ENCODE data around the gene EVI5L. TPM values are rescaled to one million over a fixed set of nuclear protein-coding genes. Genes with fewer than 3 reads are reported as not detected.

Gene EVI5L
- total RNA-seq, 1 donor from 2014 or later: 22.9 TPM

DNA sequence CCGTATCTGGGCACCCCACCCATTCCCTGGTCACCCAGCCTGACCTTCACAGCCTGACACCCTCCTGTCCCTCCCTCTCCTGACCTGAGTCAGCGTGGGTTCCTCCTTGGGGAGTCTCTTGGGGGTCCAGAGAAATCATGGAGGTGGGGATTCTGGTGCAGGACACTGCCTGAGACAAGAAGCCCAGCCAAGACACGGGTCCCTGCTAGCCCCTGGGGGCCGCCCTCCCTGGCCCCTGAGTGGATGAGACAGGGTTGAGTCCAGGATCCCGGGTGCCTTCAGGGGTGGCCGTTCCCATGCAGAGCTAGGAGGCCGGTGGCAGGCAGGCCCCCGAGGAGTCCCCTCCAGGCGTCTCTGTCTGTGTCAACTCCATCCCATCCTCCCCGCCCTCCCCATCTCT lies 75.2 kb downstream of the EVI5L start:
- TF ChIP-seq, protein P1, sequence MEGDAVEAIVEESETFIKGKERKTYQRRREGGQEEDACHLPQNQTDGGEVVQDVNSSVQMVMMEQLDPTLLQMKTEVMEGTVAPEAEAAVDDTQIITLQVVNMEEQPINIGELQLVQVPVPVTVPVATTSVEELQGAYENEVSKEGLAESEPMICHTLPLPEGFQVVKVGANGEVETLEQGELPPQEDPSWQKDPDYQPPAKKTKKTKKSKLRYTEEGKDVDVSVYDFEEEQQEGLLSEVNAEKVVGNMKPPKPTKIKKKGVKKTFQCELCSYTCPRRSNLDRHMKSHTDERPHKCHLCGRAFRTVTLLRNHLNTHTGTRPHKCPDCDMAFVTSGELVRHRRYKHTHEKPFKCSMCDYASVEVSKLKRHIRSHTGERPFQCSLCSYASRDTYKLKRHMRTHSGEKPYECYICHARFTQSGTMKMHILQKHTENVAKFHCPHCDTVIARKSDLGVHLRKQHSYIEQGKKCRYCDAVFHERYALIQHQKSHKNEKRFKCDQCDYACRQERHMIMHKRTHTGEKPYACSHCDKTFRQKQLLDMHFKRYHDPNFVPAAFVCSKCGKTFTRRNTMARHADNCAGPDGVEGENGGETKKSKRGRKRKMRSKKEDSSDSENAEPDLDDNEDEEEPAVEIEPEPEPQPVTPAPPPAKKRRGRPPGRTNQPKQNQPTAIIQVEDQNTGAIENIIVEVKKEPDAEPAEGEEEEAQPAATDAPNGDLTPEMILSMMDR (IDR thresholded peaks at IDR 0.05; ENCODE audit: borderline replicate concordance): no peak
- no peak overlapping the region for H3K27ac ChIP-seq (replicated peaks)
- intact Hi-C loops (cut with micrococcal nuclease): no loop called here
- H3K27me3 ChIP-seq (ENCODE audit: low read depth): no peaks in the 10 kb centered on the region
- H3K4me1 ChIP-seq: peaks cover 54% of the 10 kb centered on the region
- no peaks in the 10 kb centered on the region for H3K9me3 ChIP-seq (replicated peaks)
- H3K36me3 ChIP-seq: peaks cover 30% of the 10 kb centered on the region
- peak overlapping the region; percentile 97 for H3K4me3 ChIP-seq
- DNase-seq: no peak

DNA sequence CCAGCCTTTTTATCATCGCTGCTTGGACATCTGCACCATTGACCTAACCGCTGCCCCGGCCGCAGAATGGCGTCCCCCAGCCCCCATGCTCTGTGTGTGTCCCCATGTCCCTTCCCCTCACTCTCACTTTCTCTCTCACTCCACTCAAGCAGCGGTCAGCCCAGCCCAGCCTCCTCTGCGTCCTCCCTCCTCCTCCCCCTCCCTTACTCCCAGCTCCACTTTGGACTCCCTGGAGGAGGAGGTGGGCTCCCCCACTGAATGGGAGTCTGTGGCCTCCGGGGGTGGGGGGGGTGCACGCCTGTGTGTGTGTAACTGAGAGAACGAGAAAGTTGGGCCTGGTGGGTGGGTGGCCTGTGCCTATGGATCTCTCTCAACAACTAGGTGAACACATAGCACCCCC lies 75.8 kb downstream of the EVI5L start:
- no peaks in the 10 kb centered on the region for H3K9me3 ChIP-seq (replicated peaks)
- peaks cover 36% of the 10 kb centered on the region for H3K36me3 ChIP-seq
- TF ChIP-seq, protein P1 (IDR thresholded peaks at IDR 0.05; ENCODE audit: borderline replicate concordance): no peak
- H3K4me1 ChIP-seq: peaks cover 54% of the 10 kb centered on the region
- H3K27me3 ChIP-seq (ENCODE audit: low read depth): no peaks in the 10 kb centered on the region
- intact Hi-C loops (cut with micrococcal nuclease): no loop called here
- H3K27ac ChIP-seq (replicated peaks): no peak overlapping the region
- no peak overlapping the region for H3K4me3 ChIP-seq
- DNase-seq: no peak

DNA sequence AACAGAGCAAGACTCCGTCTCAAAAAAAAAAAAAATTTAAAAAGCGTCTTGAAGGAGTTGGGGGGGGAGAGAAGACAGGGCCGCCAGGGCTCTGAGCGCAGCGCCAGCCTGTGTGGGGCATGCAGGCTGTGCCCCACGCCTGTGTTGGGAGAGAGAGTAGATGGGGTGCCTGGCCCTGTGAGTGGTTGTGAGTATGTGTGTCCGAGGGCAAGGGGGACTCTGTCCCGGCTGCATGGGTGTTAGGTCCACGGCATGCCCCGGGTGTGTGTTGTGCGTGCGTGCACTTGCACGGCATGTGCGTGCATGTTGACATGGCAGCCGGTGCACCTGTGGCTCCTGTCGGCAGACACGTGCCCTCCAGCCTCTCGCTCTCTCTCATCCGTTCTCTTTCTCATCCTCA lies 77.1 kb downstream of the EVI5L start:
- intact Hi-C loops (cut with micrococcal nuclease): no loop called here
- Histone ChIP-seq H3K4me1 (peaks cover 54% of the 10 kb centered on the region), H3K9me3 (replicated peaks) (no peaks in the 10 kb centered on the region), H3K27me3 (ENCODE audit: low read depth) (no peaks in the 10 kb centered on the region), H3K4me3 (no peak overlapping the region), H3K36me3 (peaks cover 48% of the 10 kb centered on the region), H3K27ac (replicated peaks) (no peak overlapping the region)
- TF ChIP-seq, protein P1 (IDR thresholded peaks at IDR 0.05; ENCODE audit: borderline replicate concordance): no peak
- DNase-seq: no peak

DNA sequence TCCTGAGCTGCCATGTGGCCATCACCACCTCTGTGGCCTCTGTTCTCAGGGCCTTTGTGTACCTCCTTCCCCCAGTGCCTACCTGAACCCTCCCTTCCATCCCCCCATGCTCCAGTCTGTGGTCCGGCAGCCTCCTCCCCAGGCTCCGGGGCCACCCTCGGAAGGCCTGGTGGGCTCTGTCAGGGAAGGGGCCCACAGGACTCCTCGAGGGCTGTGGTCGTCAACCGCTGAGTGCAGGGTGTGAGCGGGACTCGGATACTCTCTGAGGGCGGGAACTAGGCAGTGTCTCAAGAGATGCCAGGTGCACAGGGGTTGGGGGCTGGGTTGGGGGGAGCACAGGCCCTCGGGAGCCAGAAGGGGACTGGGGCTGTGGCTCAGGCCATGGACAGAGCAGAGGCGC lies 77.5 kb downstream of the EVI5L start:
- Histone ChIP-seq H3K27ac (replicated peaks) (peak overlapping the region; percentile 23), H3K9me3 (replicated peaks) (no peaks in the 10 kb centered on the region), H3K4me1 (peaks cover 53% of the 10 kb centered on the region), H3K4me3 (no peak overlapping the region), H3K27me3 (ENCODE audit: low read depth) (no peaks in the 10 kb centered on the region), H3K36me3 (peaks cover 53% of the 10 kb centered on the region)
- TF ChIP-seq, protein P1 (IDR thresholded peaks at IDR 0.05; ENCODE audit: borderline replicate concordance): no peak
- intact Hi-C loops (cut with micrococcal nuclease): no loop called here
- DNase-seq: no peak

DNA sequence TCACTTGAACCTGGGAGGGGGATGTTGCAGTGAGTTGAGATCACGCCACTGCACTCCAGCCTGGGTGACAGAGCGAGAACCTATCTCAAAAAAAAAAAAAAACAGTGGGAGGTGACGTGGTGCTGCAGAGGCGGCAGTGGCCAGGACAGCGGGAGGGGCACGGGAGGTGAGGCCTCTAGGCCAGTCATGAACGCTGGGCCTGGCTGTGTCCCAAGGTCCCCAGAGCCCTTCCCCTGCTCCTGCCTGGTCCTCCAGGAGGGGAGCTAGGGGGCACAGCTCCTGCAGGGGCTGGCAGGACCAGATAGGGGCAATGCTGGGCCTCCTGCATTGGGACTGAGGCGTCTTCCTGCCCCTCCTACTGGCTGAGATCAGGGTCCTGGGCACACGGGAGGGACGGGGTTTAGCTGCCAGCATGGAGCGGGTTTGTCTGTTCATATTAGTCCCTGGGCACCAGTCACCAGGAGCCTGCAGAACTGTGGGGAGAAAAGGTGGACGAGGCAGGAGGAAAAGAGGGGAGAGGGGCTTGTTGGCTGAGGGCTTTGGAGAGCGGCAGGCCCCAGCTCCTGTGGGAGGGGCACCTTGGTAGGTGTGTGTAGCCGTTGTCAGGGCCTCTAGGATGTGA lies 78.2 kb downstream of the EVI5L start:
- TF ChIP-seq, protein P1 (IDR thresholded peaks at IDR 0.05; ENCODE audit: borderline replicate concordance): no peak
- DNase-seq: no peak
- Histone ChIP-seq H3K27me3 (ENCODE audit: low read depth) (no peaks in the 10 kb centered on the region), H3K4me3 (no peak overlapping the region), H3K9me3 (replicated peaks) (no peaks in the 10 kb centered on the region), H3K36me3 (peaks cover 59% of the 10 kb centered on the region), H3K4me1 (peaks cover 47% of the 10 kb centered on the region), H3K27ac (replicated peaks) (peak overlapping the region; percentile 23)
- intact Hi-C loops (cut with micrococcal nuclease): no loop called here
